HepG2 (cell line): ENCODE measurements around the gene CPED1. TPM values are rescaled to one million over a fixed set of nuclear protein-coding genes. Genes with fewer than 3 reads are reported as not detected.

Experiments
- ATAC-seq: fragments of 200-7000 bp; cut with Tn5 transposase; 3 replicates; pipeline ENCODE4 v1.9.1; 2020; ENCODE audit warnings: mild to moderate bottlenecking, moderate library complexity
- BruUV-seq: library from RNA; stranded (reverse); fragments of 400-500 nt; replicated peaks from 2 replicates; lab custom pipeline; 2021; lab: Mats Ljungman, UMichigan
- CTCF ChIA-PET: fragments of 300-600 bp; formaldehyde crosslinking; extraction: SDS; loops from one replicate; lab custom pipeline; 2021; ENCODE audit warnings: low total read pairs, inconsistent platforms, low intra/inter-chr PET ratio; lab: Yijun Ruan, JAX
- POLR2A ChIA-PET: fragments of 350-600 bp; sonication (Branson Sonifier 250); formaldehyde crosslinking; loops from one replicate; lab custom pipeline; 2020; ENCODE audit warnings: antibody characterized with exemption, inconsistent platforms; lab: Yijun Ruan, JAX
- DNase-seq: peaks from one replicate; pipeline ENCODE4 v3.0.0-alpha.2; 2015; ENCODE audit warnings: low spot score
- FAIRE-seq: peaks from 3 replicates; lab custom pipeline; 2011; peaks lifted over from hg19 to GRCh38; lab: Jason Lieb, UNC
- H2AFZ ChIP-seq: one replicate; pipeline ENCODE4 v1.6.1; 2011; ENCODE audit warnings: low read length, inconsistent platforms
- H3K27ac ChIP-seq: fragments of 300-600 bp; 3 replicates; pipeline ENCODE4 v1.8.0; 2011; ENCODE audit warnings: mixed run types, mild to moderate bottlenecking, mixed read lengths, low read length, inconsistent platforms; ENCODE audit not compliant: insufficient read depth; ENCODE audit errors: extremely low read length
- H3K27me3 ChIP-seq, 2 experiments: fragments of 200-600 bp in 1 of 2; 2 replicates in 1 of 2; 3 replicates in 1 of 2; pipeline versions ENCODE4 v1.6.0 to v1.8.0; 2011; ENCODE audit warnings: low read length in 2 of 2, mild to moderate bottlenecking in 2 of 2, moderate library complexity in 2 of 2, inconsistent platforms in 1 of 2; ENCODE audit not compliant: insufficient read depth in 2 of 2, control insufficient read depth in 1 of 2
- H3K36me3 ChIP-seq, 2 experiments: fragments of 200-600 bp in 1 of 2; replicated peaks in 1 of 2; 2 replicates in 1 of 2; 3 replicates in 1 of 2; pipeline versions ENCODE4 v1.5.1 to v1.8.0; 2011; ENCODE audit warnings: low read length in 2 of 2, inconsistent platforms in 1 of 2; ENCODE audit not compliant: insufficient read depth in 2 of 2, control insufficient read depth in 1 of 2
- H3K4me1 ChIP-seq: 2 replicates; pipeline ENCODE4 v1.5.1; 2012; ENCODE audit warnings: low read length, inconsistent platforms; ENCODE audit not compliant: insufficient read depth
- H3K4me2 ChIP-seq: 2 replicates; pipeline ENCODE4 v1.6.0; 2011; ENCODE audit warnings: low read depth, low read length, inconsistent platforms
- H3K4me3 ChIP-seq, 3 experiments: fragments of 200-600 bp in 1 of 3; sonication (generic), shearing (Covaris generic) in 1 of 3; replicated peaks in 1 of 3; 2 replicates each; pipeline ENCODE4 v1.5.1; 2011 to 2016; ENCODE audit warnings: low read length in 3 of 3, inconsistent platforms in 2 of 3, low read depth in 2 of 3, mild to moderate bottlenecking in 2 of 3, control low read depth in 1 of 3, mixed read lengths in 1 of 3; ENCODE audit not compliant: insufficient read depth in 1 of 3
- H3K79me2 ChIP-seq: one replicate; pipeline ENCODE4 v1.6.1; 2011; ENCODE audit warnings: low read length, inconsistent platforms; ENCODE audit not compliant: insufficient read depth
- H3K9ac ChIP-seq: 2 replicates; pipeline ENCODE4 v1.6.0; 2011; ENCODE audit warnings: mild to moderate bottlenecking, low read depth, low read length, inconsistent platforms; ENCODE audit not compliant: insufficient read depth
- H3K9me3 ChIP-seq: 2 replicates; pipeline ENCODE4 v1.5.1; 2012; ENCODE audit warnings: mild to moderate bottlenecking, low read length
- H4K20me1 ChIP-seq: 2 replicates; pipeline ENCODE4 v1.6.0; 2011; ENCODE audit warnings: inconsistent platforms, mild to moderate bottlenecking, low read length, moderate library complexity; ENCODE audit not compliant: insufficient read depth
- HNF4A ChIP-seq: sonication (generic); formaldehyde crosslinking; IDR thresholded peaks from 2 replicates; pipeline ENCODE4 v1.4.0; 2020; ENCODE audit warnings: missing genetic modification reagents
- NPAS2 ChIP-seq: sonication (generic); formaldehyde crosslinking; IDR thresholded peaks from 2 replicates; pipeline ENCODE4 v1.8.0; 2022; ENCODE audit warnings: mild to moderate bottlenecking, missing genetic modification reagents, borderline replicate concordance
- PRPF4 ChIP-seq: fragments of 200-400 bp; formaldehyde crosslinking; IDR thresholded peaks from 2 replicates; pipeline ENCODE4 v1.6.1; 2016; ENCODE audit warnings: low read length, low read depth; ENCODE audit not compliant: poor library complexity, severe bottlenecking
- RBM22 ChIP-seq: fragments of 200-400 bp; formaldehyde crosslinking; optimal IDR thresholded peaks from 2 replicates; pipeline ENCODE3; 2017; ENCODE audit warnings: mild to moderate bottlenecking, low read length, moderate library complexity
- ZBTB20 ChIP-seq: sonication (generic); formaldehyde crosslinking; IDR thresholded peaks from 2 replicates; pipeline ENCODE4 v1.8.1; 2023; ENCODE audit warnings: missing genetic modification reagents, low read depth, mild to moderate bottlenecking, borderline replicate concordance
- ZNF264 ChIP-seq: sonication (generic); formaldehyde crosslinking; IDR thresholded peaks from 2 replicates; pipeline ENCODE4 v1.4.0; 2020; ENCODE audit warnings: missing genetic modification reagents
- ZNF296 ChIP-seq: sonication (generic); formaldehyde crosslinking; conservative IDR thresholded peaks from 2 replicates; pipeline ENCODE4 v1.5.0; 2020; ENCODE audit warnings: mild to moderate bottlenecking, missing genetic modification reagents
- ZNF3 ChIP-seq: IDR thresholded peaks from 2 replicates; pipeline ENCODE4 v1.7.0; 2017; ENCODE audit warnings: inconsistent platforms
- ZNF382 ChIP-seq: sonication (generic); formaldehyde crosslinking; IDR thresholded peaks from 2 replicates; pipeline ENCODE4 v1.5.0; 2020; ENCODE audit warnings: missing genetic modification reagents, mild to moderate bottlenecking, borderline replicate concordance
- ZNF605 ChIP-seq: sonication (generic); formaldehyde crosslinking; IDR thresholded peaks from 2 replicates; pipeline ENCODE4 v1.8.0; 2022; ENCODE audit warnings: mild to moderate bottlenecking, missing genetic modification reagents
- WGBS: methylation state at CpG from one replicate; pipeline ENCODE4 v1.1.6; 2017; ENCODE audit warnings: low lambda C conversion rate; 5-methylcytosine and 5-hydroxymethylcytosine counted together
- in situ Hi-C: cut with HindIII; loops from 2 replicates; pipeline ENCODE4 v1.10.0; 2017; ENCODE audit warnings: low pct_unique_long_range_greater_than_20kb; ENCODE audit not compliant: extremely low pct_ligation_motif_present
- intact Hi-C: fragments of 100-400 bp; cut with micrococcal nuclease; formaldehyde crosslinking; loops from one replicate; pipeline ENCODE4 v1.10.0; 2022; ENCODE audit not compliant: unreplicated experiment
- polyA plus RNA-seq, 8 experiments: library from polyadenylated mRNA; depleted of rRNA in 3 of 8; stranded (reverse) in 7 of 8; unstranded in 1 of 8; fragments of >200 nt; fragmentation: Illumina TruSeq in 4 of 8; extraction: Trizol in 4 of 8; gene quantifications; 2 replicates each; pipeline versions ENCODE4 v1.2.1 to v1.2.3, GENCODE V29; 2011 to 2016; ENCODE audit warnings: low read depth in 4 of 8, missing spikeins in 1 of 8, mixed read lengths in 1 of 8; ENCODE audit not compliant: insufficient read depth in 1 of 8
- total RNA-seq, 5 experiments: library from RNA; depleted of rRNA; stranded (reverse); fragments of >200 nt; fragmentation: Illumina TruSeq; extraction: Trizol; gene quantifications; 2 replicates each; pipeline ENCODE4 v1.2.3, GENCODE V29; 2016; ENCODE audit warnings: low read depth in 1 of 5
- TF ChIP-seq, protein P1 (sequence below), 2 experiments: sonication (generic) in 1 of 2; formaldehyde crosslinking in 1 of 2; IDR thresholded peaks; 2 replicates each; pipeline versions ENCODE4 v1.6.1 to v1.9.0; 2014 to 2022; ENCODE audit warnings: antibody characterized with exemption in 1 of 2, borderline replicate concordance in 1 of 2, inconsistent platforms in 1 of 2, low read depth in 1 of 2, missing genetic modification reagents in 1 of 2

The CPED1 gene
- total and polyA plus RNA-seq, 2 of the 13 experiments (the other 11 are each of a cell fraction or from before 2014, with no cell fraction given), result 11.5 to 27.0 TPM

DNA sequence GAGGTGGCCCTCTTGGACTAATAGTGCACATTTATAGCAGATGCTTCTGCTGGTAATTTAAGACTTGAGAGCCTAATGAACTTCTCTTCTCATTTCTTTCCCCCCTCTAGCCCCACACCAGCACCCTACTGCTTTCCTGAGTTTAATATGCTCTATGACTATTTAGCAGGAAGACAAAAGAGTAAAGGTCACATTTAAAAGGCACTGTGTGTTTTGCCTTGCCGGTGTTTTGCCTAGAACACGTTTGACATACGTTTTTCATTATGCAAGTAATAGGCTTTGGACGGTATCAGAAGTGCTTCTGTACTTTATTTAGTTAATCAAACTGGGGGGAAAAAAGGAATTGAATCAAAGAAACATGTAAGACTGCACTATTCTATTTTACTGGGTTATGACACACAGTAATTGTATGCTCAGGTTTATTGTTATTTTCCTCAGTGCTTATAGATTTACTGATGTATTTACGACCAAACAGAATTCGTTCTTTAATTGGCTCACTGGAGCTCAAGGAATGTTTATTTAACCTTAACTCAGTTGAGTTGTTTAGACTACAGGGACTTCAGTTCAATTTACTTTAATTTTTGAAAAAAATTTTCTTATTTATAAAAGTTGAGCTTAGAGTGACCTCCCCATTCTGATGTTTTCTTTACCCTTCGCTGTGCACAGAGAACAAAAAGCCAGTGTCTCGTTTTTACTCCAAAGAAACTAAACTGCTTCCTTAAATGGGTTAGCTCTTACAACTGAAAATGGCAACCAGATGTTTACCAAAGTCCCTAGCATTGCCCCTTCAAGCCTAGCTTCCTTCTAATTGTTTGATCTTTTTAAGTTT, 35.4 kb downstream of the CPED1 start:
- H3K36me3 ChIP-seq, result no peaks in the 10 kb centered on the region
- H3K4me3 ChIP-seq, result peak overlapping the region in 1 of 3 experiments; percentile 18; a peak in 1 of 6 replicates
- FAIRE-seq (no peak), DNase-seq (no peak), ATAC-seq (peak; percentile 44; the same call in 1 of the 3 replicates)
- TF ChIP-seq, protein P1, sequence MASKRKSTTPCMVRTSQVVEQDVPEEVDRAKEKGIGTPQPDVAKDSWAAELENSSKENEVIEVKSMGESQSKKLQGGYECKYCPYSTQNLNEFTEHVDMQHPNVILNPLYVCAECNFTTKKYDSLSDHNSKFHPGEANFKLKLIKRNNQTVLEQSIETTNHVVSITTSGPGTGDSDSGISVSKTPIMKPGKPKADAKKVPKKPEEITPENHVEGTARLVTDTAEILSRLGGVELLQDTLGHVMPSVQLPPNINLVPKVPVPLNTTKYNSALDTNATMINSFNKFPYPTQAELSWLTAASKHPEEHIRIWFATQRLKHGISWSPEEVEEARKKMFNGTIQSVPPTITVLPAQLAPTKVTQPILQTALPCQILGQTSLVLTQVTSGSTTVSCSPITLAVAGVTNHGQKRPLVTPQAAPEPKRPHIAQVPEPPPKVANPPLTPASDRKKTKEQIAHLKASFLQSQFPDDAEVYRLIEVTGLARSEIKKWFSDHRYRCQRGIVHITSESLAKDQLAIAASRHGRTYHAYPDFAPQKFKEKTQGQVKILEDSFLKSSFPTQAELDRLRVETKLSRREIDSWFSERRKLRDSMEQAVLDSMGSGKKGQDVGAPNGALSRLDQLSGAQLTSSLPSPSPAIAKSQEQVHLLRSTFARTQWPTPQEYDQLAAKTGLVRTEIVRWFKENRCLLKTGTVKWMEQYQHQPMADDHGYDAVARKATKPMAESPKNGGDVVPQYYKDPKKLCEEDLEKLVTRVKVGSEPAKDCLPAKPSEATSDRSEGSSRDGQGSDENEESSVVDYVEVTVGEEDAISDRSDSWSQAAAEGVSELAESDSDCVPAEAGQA (IDR thresholded peaks at IDR 0.05; ENCODE audit: low read depth), result no peak
- TF ChIP-seq, protein P1 (CRISPR knock-in tag; IDR thresholded peaks at IDR 0.05; ENCODE audit: borderline replicate concordance), result no peak
- TF ChIP-seq RBM22, result no peak
- no peak for TF ChIP-seq ZNF3 (CRISPR knock-in tag)
- TF ChIP-seq PRPF4, result no peak
- TF ChIP-seq ZNF382 (CRISPR knock-in tag), result no peak
- no peak for TF ChIP-seq ZNF264 (CRISPR knock-in tag)
- no peak for TF ChIP-seq ZNF296 (CRISPR knock-in tag)
- no peak for TF ChIP-seq ZNF605 (CRISPR knock-in tag)
- TF ChIP-seq ZBTB20, result no peak
- no peak for TF ChIP-seq HNF4A (CRISPR knock-in tag)
- TF ChIP-seq NPAS2 (CRISPR knock-in tag), result no peak
- no peak overlapping the region for H2AFZ ChIP-seq
- H3K4me1 ChIP-seq, result peaks cover 45% of the 10 kb centered on the region
- peak overlapping the region; percentile 35; the same call in 1 of the 2 replicates for H3K4me2 ChIP-seq
- intact Hi-C loops, result no loop called here
- in situ Hi-C loops, result no loop called here
- H3K79me2 ChIP-seq, result no peaks in the 10 kb centered on the region
- BruUV-seq, result no TSS peak
- no peaks in the 10 kb centered on the region for H3K27me3 ChIP-seq
- no peak overlapping the region for H3K27ac ChIP-seq
- H3K9me3 ChIP-seq, result no peaks in the 10 kb centered on the region
- CTCF ChIA-PET, result no interaction called here
- no peaks in the 10 kb centered on the region for H4K20me1 ChIP-seq
- no peak overlapping the region for H3K9ac ChIP-seq
- WGBS, result 3% methylated on average over 8 of the region's 8 CpGs
- POLR2A ChIA-PET, result no interaction called here
